Right atrium auricular region (tissue), 2 donors: ENCODE results near the gene TEAD3. TPM values are rescaled to one million over a fixed set of nuclear protein-coding genes. Genes with fewer than 3 reads are reported as not detected.

Source experiments
- DNase-seq: peaks from one replicate; pipeline ENCODE4 v3.0.0-alpha.2; 2019; ENCODE audit warnings: low spot score
- H3K27ac ChIP-seq, 2 donors: fragments of 200-600 bp; sonication (generic); 1 replicate in 1 of 2; 2 replicates in 1 of 2; pipeline ENCODE4 v1.5.1; 2016 to 2019
- H3K27me3 ChIP-seq, 2 donors: fragments of 200-600 bp; sonication (generic); one replicate each; pipeline versions ENCODE4 v1.5.1 to v1.6.0; 2017 to 2019
- H3K36me3 ChIP-seq: fragments of 200-600 bp; sonication (generic); one replicate; pipeline ENCODE4 v1.5.1; 2016
- H3K4me1 ChIP-seq, 2 donors: fragments of 200-600 bp; sonication (generic); one replicate each; pipeline versions ENCODE4 v1.5.1 to v1.6.0; 2017 to 2019
- H3K4me3 ChIP-seq, 2 donors: fragments of 200-600 bp; sonication (generic); 1 replicate in 1 of 2; 2 replicates in 1 of 2; pipeline ENCODE4 v1.5.1; 2017 to 2019; ENCODE audit warnings: mild to moderate bottlenecking in 1 of 2, moderate library complexity in 1 of 2
- H3K9me3 ChIP-seq, 2 donors: fragments of 200-600 bp; sonication (generic); one replicate each; pipeline ENCODE4 v1.5.1; 2019
- CTCF ChIP-seq, 2 donors: fragments of 200-600 bp; sonication (generic); IDR thresholded peaks; one replicate each; pipeline ENCODE4 v1.5.1; 2019; ENCODE audit warnings: antibody characterized with exemption in 2 of 2
- microRNA-seq, 2 donors: library from miRNA; unstranded; fragments of <30 nt; microRNA quantifications; one replicate each; pipeline ENCODE4, GENCODE V29; 2016 to 2017; ENCODE audit warnings: borderline number of aligned reads in 2 of 2, borderline replicate concordance in 1 of 2
- total RNA-seq, 2 donors: library from RNA; depleted of rRNA; stranded (reverse); fragments of >200 nt; gene quantifications; one replicate each; pipeline ENCODE4 v1.1.0, GENCODE V29; 2016

The TEAD3 gene
- total RNA-seq, 2 donors from 2014 or later = 19.3 to 37.1 TPM

- H3K4me1 ChIP-seq = no peaks in the 10 kb centered on the region
- no peak overlapping the region for H3K4me3 ChIP-seq
- TF ChIP-seq CTCF (IDR thresholded peaks at IDR 0.05) = no peak
- no peak for DNase-seq
- no peak overlapping the region for H3K27ac ChIP-seq
- H3K27me3 ChIP-seq = no peaks in the 10 kb centered on the region
- peaks cover 40% of the 10 kb centered on the region for H3K36me3 ChIP-seq
- H3K9me3 ChIP-seq = peaks cover 0 to 10% of the 10 kb centered on the region in 2 donors
These were observed 70.8 kb downstream of the TEAD3 start for GRCh38 chr6:35426074-35426473.

GRCh38 chr6:35425284-35425683, 71.6 kb downstream of the TEAD3 start:
- no peak overlapping the region for H3K4me3 ChIP-seq
- no peaks in the 10 kb centered on the region for H3K27me3 ChIP-seq
- no peak for TF ChIP-seq CTCF (IDR thresholded peaks at IDR 0.05)
- peaks cover 0 to 10% of the 10 kb centered on the region in 2 donors for H3K9me3 ChIP-seq
- no peak for DNase-seq
- no peaks in the 10 kb centered on the region for H3K4me1 ChIP-seq
- H3K27ac ChIP-seq = no peak overlapping the region
- peaks cover 40% of the 10 kb centered on the region for H3K36me3 ChIP-seq

Small RNAs within 50 kb of the gene (microRNA-seq; reads per million reads assigned to microRNA genes)
- 0 reads per million in 2 donors for gene MIR7111

Other genes with a start within 250 kb of the TEAD3 start
- gene ZNF76, start 237.3 kb downstream of the TEAD3 start, total RNA-seq = 10 to 100 TPM; 25.4 to 26.0 TPM
- gene DEF6, start 199.3 kb downstream of the TEAD3 start, total RNA-seq = 1 to 10 TPM; 1.4 to 2.2 TPM
- 10 to 100 TPM; 11.0 to 14.8 TPM for gene PPARD, start 154.5 kb downstream of the TEAD3 start, total RNA-seq
- gene FANCE, start 44.7 kb downstream of the TEAD3 start, total RNA-seq = 1 to 10 TPM; 3.4 to 3.5 TPM
- gene RPL10A, start 28.7 kb downstream of the TEAD3 start, total RNA-seq = 100 to 1,000 TPM; 571 to 831 TPM
- gene TULP1, start 15.8 kb upstream of the TEAD3 start, total RNA-seq = not detected
- gene FKBP5, start 191.8 kb upstream of the TEAD3 start, total RNA-seq = 100 to 1,000 TPM; 135 TPM
- gene ARMC12, start 240.0 kb upstream of the TEAD3 start, total RNA-seq = under 1 TPM in 1 of 2 donors, not detected in 1; 0.39 TPM